Panc1 (cell line): Measurements from ENCODE around the gene CDK5RAP2.

Experiments
- CTCF ChIP-seq: fragments of 450-650 bp; IDR thresholded peaks from 2 replicates; pipeline ENCODE4 v1.5.1; 2017; ENCODE audit warnings: mild to moderate bottlenecking
- POLR2AphosphoS5 ChIP-seq: IDR thresholded peaks from 2 replicates; pipeline ENCODE4 v1.6.1; 2012; ENCODE audit warnings: mild to moderate bottlenecking, low read depth, low read length, moderate library complexity

GRCh38 chr9:120486835-120487234 lies 93.1 kb downstream of the CDK5RAP2 start:
- TF ChIP-seq CTCF: no peak
- TF ChIP-seq POLR2AphosphoS5: no peak
